Measurements from ENCODE around the gene METRN.

METRN gene

DNA sequence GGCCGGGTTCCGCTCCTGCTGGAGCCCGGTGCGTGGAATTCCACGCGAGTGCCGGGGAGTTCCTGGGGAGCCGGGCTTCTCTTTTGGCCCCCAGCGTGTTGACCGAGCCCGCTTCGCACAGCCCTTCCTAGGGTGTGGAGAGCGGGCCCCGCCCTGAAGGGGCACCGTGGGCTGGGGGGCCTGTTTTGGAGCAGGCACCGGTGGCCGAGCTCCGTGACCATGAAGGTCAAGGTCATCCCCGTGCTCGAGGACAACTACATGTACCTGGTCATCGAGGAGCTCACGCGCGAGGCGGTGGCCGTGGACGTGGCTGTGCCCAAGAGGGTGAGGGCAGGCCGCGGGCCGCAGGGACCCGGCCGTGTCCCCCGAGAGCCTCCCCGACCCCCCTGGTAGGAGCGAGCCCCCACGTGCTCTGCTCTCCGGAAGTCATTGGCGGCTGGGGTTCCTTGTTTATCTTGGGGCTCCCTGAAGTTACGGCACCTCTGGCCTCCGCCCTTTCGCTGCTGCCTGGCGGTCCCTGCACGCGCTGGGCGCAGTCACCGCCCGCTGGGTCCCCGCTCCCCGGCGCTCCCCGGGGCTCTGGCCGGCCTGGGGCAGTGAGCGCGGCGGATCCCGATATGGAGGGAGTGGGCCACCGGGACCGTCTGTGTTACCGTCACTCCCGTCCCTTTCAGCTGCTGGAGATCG is 12.5 kb downstream of the METRN start:
- no peak for DNase-seq
- ATAC-seq, result peak; percentile 3

GRCh38 chr16:728131-728889 is 13.4 kb downstream of the METRN start:
- ATAC-seq (peak; percentile 44), DNase-seq (peak; percentile 72)
- Mint-ChIP-seq H3K4me3 (peak overlapping the region; percentile 42), H3K27me3 (no peaks in the 10 kb centered on the region), H3K36me3 (ENCODE audit: low read depth) (no peaks in the 10 kb centered on the region), H3K4me1 (no peaks in the 10 kb centered on the region), H3K9me3 (no peaks in the 10 kb centered on the region), H3K27ac (no peak overlapping the region)

More for the DNA sequence above, 12.5 kb downstream of the METRN start:
- peak overlapping the region; percentile 61 for H3K4me3 Mint-ChIP-seq
- H3K27ac Mint-ChIP-seq, result no peak overlapping the region
- H3K36me3 Mint-ChIP-seq (ENCODE audit: low read depth), result no peaks in the 10 kb centered on the region
- H3K4me1 Mint-ChIP-seq, result peaks cover 4% of the 10 kb centered on the region
- no peaks in the 10 kb centered on the region for H3K9me3 Mint-ChIP-seq
- no peaks in the 10 kb centered on the region for H3K27me3 Mint-ChIP-seq

DNA sequence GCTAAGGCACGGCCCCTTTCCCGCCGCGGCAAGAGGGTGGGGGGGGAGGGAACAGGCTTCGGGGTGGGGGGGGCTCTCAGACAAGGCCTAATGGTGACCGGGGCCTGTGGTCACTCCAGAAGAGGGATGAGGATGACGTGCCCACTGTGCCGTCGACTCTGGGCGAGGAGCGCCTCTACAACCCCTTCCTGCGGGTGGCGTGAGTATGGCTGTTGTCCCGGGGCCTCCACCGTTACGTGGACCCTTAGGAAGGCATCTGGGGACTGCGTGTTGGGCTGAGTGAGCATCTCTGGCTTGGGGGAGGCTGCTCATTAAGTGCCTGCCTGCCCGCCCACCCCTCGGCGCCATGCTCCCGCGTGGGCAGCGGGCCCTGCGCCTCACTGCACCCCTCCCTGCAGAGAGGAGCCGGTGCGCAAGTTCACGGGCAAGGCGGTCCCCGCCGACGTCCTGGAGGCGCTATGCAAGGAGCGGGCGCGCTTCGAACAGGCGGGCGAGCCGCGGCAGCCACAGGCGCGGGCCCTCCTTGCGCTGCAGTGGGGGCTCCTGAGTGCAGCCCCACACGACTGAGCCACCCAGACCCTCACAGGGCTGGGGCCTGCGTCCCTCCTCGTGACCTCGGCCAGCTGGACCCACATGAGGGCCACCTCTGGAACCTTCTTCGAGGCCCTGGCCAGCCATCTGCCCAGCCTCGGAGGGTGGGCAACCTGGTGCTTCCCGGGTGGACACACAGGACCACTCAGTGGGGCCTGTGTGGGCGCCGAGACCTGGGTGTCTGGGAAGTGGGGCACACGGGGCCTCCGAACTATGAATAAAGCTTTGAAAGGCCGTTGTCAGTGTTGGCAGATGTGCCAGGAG is 14.2 kb downstream of the METRN start:
- Mint-ChIP-seq H3K27me3 (no peaks in the 10 kb centered on the region), H3K9me3 (no peaks in the 10 kb centered on the region), H3K27ac (no peak overlapping the region), H3K4me1 (no peaks in the 10 kb centered on the region), H3K4me3 (peak overlapping the region; percentile 42), H3K36me3 (ENCODE audit: low read depth) (no peaks in the 10 kb centered on the region)
- ATAC-seq (no peak), DNase-seq (no peak)

- ATAC-seq, result no peak
- H3K4me1 Mint-ChIP-seq, result peaks cover 3% of the 10 kb centered on the region
- no peak overlapping the region for H3K27ac Mint-ChIP-seq
- H3K4me3 Mint-ChIP-seq, result no peak overlapping the region
- no peak for DNase-seq
- H3K9me3 Mint-ChIP-seq, result no peaks in the 10 kb centered on the region
- no peaks in the 10 kb centered on the region for H3K27me3 Mint-ChIP-seq
- H3K36me3 Mint-ChIP-seq (ENCODE audit: low read depth), result peaks cover under 1% of the 10 kb centered on the region
These were observed 15.1 kb downstream of the METRN start for GRCh38 chr16:729768-730665.

- peaks cover 12% of the 10 kb centered on the region for H3K4me1 Mint-ChIP-seq
- peaks cover 3% of the 10 kb centered on the region for H3K36me3 Mint-ChIP-seq (ENCODE audit: low read depth)
- ATAC-seq (no peak), DNase-seq (no peak)
- no peak overlapping the region for H3K4me3 Mint-ChIP-seq
- no peaks in the 10 kb centered on the region for H3K27me3 Mint-ChIP-seq
- no peak overlapping the region for H3K27ac Mint-ChIP-seq
- no peaks in the 10 kb centered on the region for H3K9me3 Mint-ChIP-seq
These were observed 16.0 kb downstream of the METRN start for GRCh38 chr16:730666-731509.

GRCh38 chr16:732332-732731 is 17.4 kb downstream of the METRN start:
- H3K27me3 Mint-ChIP-seq, result no peaks in the 10 kb centered on the region
- no peak overlapping the region for H3K27ac Mint-ChIP-seq
- ATAC-seq (no peak), DNase-seq (no peak)
- H3K36me3 Mint-ChIP-seq (ENCODE audit: low read depth), result peaks cover 5% of the 10 kb centered on the region
- H3K4me1 Mint-ChIP-seq, result peaks cover 18% of the 10 kb centered on the region
- no peaks in the 10 kb centered on the region for H3K9me3 Mint-ChIP-seq
- no peak overlapping the region for H3K4me3 Mint-ChIP-seq

GRCh38 chr16:732936-733335 is 18.0 kb downstream of the METRN start:
- Mint-ChIP-seq H3K27me3 (no peaks in the 10 kb centered on the region), H3K9me3 (no peaks in the 10 kb centered on the region), H3K4me1 (peaks cover 18% of the 10 kb centered on the region), H3K36me3 (ENCODE audit: low read depth) (peaks cover 8% of the 10 kb centered on the region), H3K4me3 (no peak overlapping the region), H3K27ac (no peak overlapping the region)
- ATAC-seq (no peak), DNase-seq (no peak)

- peaks cover 8% of the 10 kb centered on the region for H3K36me3 Mint-ChIP-seq (ENCODE audit: low read depth)
- H3K27ac Mint-ChIP-seq, result no peak overlapping the region
- no peaks in the 10 kb centered on the region for H3K27me3 Mint-ChIP-seq
- no peaks in the 10 kb centered on the region for H3K9me3 Mint-ChIP-seq
- peak; percentile 60 for DNase-seq
- H3K4me3 Mint-ChIP-seq, result no peak overlapping the region
- ATAC-seq, result no peak
- peaks cover 20% of the 10 kb centered on the region for H3K4me1 Mint-ChIP-seq
These were observed 18.7 kb downstream of the METRN start for GRCh38 chr16:733382-734207.

DNA sequence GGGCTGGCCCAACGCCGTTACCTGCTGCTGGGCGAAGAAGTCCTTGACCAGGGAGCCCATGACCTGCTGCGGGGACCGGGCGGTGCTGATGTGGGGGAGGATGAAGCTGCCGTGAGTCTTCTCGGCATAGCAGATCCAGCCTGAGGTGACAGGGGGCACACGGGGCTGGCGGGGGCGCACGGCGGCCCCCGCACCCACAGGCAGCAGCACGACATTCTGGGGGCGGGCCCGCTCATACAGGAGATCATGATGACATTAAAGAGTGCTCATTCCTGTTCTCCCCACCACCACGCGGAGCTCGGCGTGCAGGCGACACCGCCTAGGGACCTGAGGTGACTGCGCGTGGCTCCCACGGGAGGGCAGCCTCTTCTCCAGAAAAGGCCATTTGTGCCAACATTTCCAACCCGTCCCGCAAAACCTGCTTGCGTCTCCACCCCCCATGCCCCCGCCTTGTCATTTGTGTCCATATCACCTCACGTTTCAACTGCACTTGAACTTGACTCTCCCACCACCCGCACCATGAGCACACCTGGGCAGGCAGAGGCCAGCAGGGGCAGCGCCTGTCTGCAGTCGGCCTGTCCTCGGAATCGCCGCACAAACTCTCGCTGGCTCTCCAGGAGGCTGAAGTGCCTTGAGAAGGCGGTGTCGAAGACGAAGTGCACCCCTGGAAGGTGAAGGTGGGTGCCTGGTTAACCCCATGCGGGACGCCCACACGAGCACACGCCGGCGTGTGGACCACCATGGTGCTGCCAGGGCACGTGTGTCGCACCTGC is 19.5 kb downstream of the METRN start:
- Mint-ChIP-seq H3K4me3 (no peak overlapping the region), H3K27me3 (no peaks in the 10 kb centered on the region), H3K9me3 (no peaks in the 10 kb centered on the region), H3K36me3 (ENCODE audit: low read depth) (peaks cover 8% of the 10 kb centered on the region), H3K4me1 (peaks cover 23% of the 10 kb centered on the region), H3K27ac (no peak overlapping the region)
- ATAC-seq (no peak), DNase-seq (no peak)

DNA sequence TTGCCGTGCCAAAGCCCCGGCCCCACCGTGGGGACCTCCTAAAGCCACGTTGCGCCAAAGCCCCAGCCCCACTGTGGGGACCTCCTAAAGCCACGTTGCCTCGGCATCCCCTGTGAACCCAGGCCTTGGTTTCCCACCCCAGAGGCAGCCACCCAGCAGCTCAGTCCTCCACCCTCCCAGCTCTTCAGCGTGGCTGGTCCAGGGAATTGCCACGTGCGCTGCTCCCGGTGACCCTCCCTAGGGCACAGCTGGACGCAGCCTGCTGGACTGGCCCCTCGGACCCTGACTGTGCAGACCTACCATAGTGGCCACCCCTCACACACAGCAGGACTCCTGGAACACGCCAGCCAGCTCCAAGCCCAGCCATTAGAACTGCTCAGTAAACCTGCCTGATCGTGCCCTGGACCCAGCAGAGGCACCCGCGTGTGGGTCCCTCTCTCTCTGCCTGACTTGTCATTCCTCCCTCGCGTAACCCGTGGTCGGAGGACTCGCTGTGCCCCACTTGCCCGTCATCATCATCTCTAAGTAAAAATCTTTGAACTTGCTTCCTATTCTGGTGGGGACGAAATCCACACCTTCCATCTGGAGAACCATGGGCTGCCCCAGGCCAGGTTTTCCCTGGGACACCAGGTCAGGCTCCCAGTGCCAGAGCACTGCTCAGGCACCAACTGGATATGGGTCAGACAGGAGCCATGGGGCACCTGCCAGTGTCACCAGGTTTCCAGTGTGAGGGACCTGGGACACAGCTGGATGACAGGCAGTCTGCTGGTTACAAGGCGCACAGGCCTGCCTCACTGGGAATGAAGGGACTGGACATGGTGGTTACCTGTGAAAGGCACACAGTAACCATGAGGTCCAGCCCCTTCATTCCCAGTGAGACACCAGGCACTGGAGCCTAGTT is 20.3 kb downstream of the METRN start:
- H3K27me3 Mint-ChIP-seq, result no peaks in the 10 kb centered on the region
- no peak for DNase-seq
- H3K4me3 Mint-ChIP-seq, result no peak overlapping the region
- no peak for ATAC-seq
- no peaks in the 10 kb centered on the region for H3K9me3 Mint-ChIP-seq
- H3K36me3 Mint-ChIP-seq (ENCODE audit: low read depth), result peaks cover 8% of the 10 kb centered on the region
- peaks cover 29% of the 10 kb centered on the region for H3K4me1 Mint-ChIP-seq
- H3K27ac Mint-ChIP-seq, result peak overlapping the region; percentile 27

- no peak for DNase-seq
- H3K36me3 Mint-ChIP-seq (ENCODE audit: low read depth), result peaks cover 8% of the 10 kb centered on the region
- peak; percentile 77 for ATAC-seq
- no peaks in the 10 kb centered on the region for H3K27me3 Mint-ChIP-seq
- no peaks in the 10 kb centered on the region for H3K9me3 Mint-ChIP-seq
- no peak overlapping the region for H3K4me3 Mint-ChIP-seq
- peak overlapping the region; percentile 42 for H3K27ac Mint-ChIP-seq
- peaks cover 29% of the 10 kb centered on the region for H3K4me1 Mint-ChIP-seq
These were observed 21.1 kb downstream of the METRN start for GRCh38 chr16:735982-736453.
